ENCODE data around the gene R3HDM4.

Gene R3HDM4

GRCh38 chr19:890831-891230 lies 22.2 kb downstream of the R3HDM4 start:
- H3K4me2 ChIP-seq (ENCODE audit: low read depth, low read length, poor library complexity, severe bottlenecking), result no peak overlapping the region
- H3K9me3 ChIP-seq (ENCODE audit: insufficient read depth, low read length), result no peaks in the 10 kb centered on the region
- H3K36me3 ChIP-seq (ENCODE audit: low read length), result no peaks in the 10 kb centered on the region
- no peak overlapping the region for H3K9ac ChIP-seq (ENCODE audit: low read length)
- TF ChIP-seq CTCF (IDR thresholded peaks at IDR 0.05; ENCODE audit: insufficient read depth, low read length, poor library complexity, severe bottlenecking), result no peak
- no peak for TF ChIP-seq EZH2phosphoT487 (conservative IDR thresholded peaks at IDR 0.05; ENCODE audit: low read length)
- peaks cover 7% of the 10 kb centered on the region; the same call in 1 of the 2 replicates for H3F3A ChIP-seq (ENCODE audit: insufficient read depth)
- peaks cover 5% of the 10 kb centered on the region; the same call in 1 of the 2 replicates for H3K79me2 ChIP-seq (ENCODE audit: insufficient read depth, low read length)
- no peaks in the 10 kb centered on the region for H3K27me3 ChIP-seq (ENCODE audit: low read length)
- no peak overlapping the region for H3K4me3 ChIP-seq (ENCODE audit: insufficient read depth, low read length, poor library complexity, severe bottlenecking)
- H3K27ac ChIP-seq (ENCODE audit: low read depth, low read length), result no peak overlapping the region
- no peak overlapping the region for H2AFZ ChIP-seq (ENCODE audit: low read depth, low read length, severe bottlenecking)
- no peaks in the 10 kb centered on the region for H3K9me2 ChIP-seq (replicated peaks; ENCODE audit: insufficient read depth, low read length)
- H4K20me1 ChIP-seq (ENCODE audit: low read depth, low read length), result no peaks in the 10 kb centered on the region

- Histone ChIP-seq H3K36me3 (ENCODE audit: low read length) (no peaks in the 10 kb centered on the region), H3K4me3 (ENCODE audit: insufficient read depth, low read length, poor library complexity, severe bottlenecking) (no peak overlapping the region), H3K27me3 (ENCODE audit: low read length) (no peaks in the 10 kb centered on the region), H3K9me2 (replicated peaks; ENCODE audit: insufficient read depth, low read length) (no peaks in the 10 kb centered on the region), H4K20me1 (ENCODE audit: low read depth, low read length) (no peaks in the 10 kb centered on the region), H2AFZ (ENCODE audit: low read depth, low read length, severe bottlenecking) (no peak overlapping the region), H3K9me3 (ENCODE audit: insufficient read depth, low read length) (no peaks in the 10 kb centered on the region), H3K9ac (ENCODE audit: low read length) (no peak overlapping the region), H3K4me2 (ENCODE audit: low read depth, low read length, poor library complexity, severe bottlenecking) (no peak overlapping the region), H3F3A (ENCODE audit: insufficient read depth) (peaks cover 7% of the 10 kb centered on the region; the same call in 1 of the 2 replicates), H3K79me2 (ENCODE audit: insufficient read depth, low read length) (peaks cover 5% of the 10 kb centered on the region; the same call in 1 of the 2 replicates), H3K27ac (ENCODE audit: low read depth, low read length) (no peak overlapping the region)
- TF ChIP-seq CTCF (IDR thresholded peaks at IDR 0.05; ENCODE audit: insufficient read depth, low read length, poor library complexity, severe bottlenecking) (no peak), EZH2phosphoT487 (conservative IDR thresholded peaks at IDR 0.05; ENCODE audit: low read length) (no peak)
Observed at GRCh38 chr19:889662-890295, 23.2 kb downstream of the R3HDM4 start.

- H3K27ac ChIP-seq (ENCODE audit: low read depth, low read length), result no peak overlapping the region
- H3K4me3 ChIP-seq (ENCODE audit: insufficient read depth, low read length, poor library complexity, severe bottlenecking), result no peak overlapping the region
- peaks cover 5% of the 10 kb centered on the region; the same call in 1 of the 2 replicates for H3K79me2 ChIP-seq (ENCODE audit: insufficient read depth, low read length)
- no peaks in the 10 kb centered on the region for H4K20me1 ChIP-seq (ENCODE audit: low read depth, low read length)
- H3K36me3 ChIP-seq (ENCODE audit: low read length), result no peaks in the 10 kb centered on the region
- no peak for TF ChIP-seq EZH2phosphoT487 (conservative IDR thresholded peaks at IDR 0.05; ENCODE audit: low read length)
- H3K9me3 ChIP-seq (ENCODE audit: insufficient read depth, low read length), result no peaks in the 10 kb centered on the region
- no peaks in the 10 kb centered on the region for H3K9me2 ChIP-seq (replicated peaks; ENCODE audit: insufficient read depth, low read length)
- peaks cover 7% of the 10 kb centered on the region; the same call in 1 of the 2 replicates for H3F3A ChIP-seq (ENCODE audit: insufficient read depth)
- H3K27me3 ChIP-seq (ENCODE audit: low read length), result no peaks in the 10 kb centered on the region
- H2AFZ ChIP-seq (ENCODE audit: low read depth, low read length, severe bottlenecking), result no peak overlapping the region
- no peak overlapping the region for H3K9ac ChIP-seq (ENCODE audit: low read length)
- no peak overlapping the region for H3K4me2 ChIP-seq (ENCODE audit: low read depth, low read length, poor library complexity, severe bottlenecking)
Observed at GRCh38 chr19:888581-889385, 24.2 kb downstream of the R3HDM4 start.
